ENCODE results near the gene ZNF333.

DNA sequence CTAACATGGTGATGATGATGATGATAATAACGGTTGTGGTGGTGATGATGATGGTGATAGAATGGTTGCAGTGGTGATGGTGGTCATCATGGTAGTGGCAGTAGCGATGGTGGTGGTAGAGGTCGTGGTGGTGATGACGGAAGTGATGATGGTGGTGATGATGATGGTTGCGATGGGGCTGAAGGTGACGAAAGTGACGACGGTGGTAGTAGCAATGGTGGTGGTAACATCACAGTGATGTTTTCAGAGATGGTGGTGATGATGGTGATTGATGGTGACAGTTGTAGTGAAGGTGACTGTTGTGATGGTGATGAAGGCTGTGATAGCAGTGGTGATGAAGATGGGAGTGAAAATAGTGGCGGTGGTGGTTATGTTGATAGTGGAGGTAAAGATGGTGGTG is 11.6 kb upstream of the ZNF333 start:
- TF ChIP-seq, protein P1, sequence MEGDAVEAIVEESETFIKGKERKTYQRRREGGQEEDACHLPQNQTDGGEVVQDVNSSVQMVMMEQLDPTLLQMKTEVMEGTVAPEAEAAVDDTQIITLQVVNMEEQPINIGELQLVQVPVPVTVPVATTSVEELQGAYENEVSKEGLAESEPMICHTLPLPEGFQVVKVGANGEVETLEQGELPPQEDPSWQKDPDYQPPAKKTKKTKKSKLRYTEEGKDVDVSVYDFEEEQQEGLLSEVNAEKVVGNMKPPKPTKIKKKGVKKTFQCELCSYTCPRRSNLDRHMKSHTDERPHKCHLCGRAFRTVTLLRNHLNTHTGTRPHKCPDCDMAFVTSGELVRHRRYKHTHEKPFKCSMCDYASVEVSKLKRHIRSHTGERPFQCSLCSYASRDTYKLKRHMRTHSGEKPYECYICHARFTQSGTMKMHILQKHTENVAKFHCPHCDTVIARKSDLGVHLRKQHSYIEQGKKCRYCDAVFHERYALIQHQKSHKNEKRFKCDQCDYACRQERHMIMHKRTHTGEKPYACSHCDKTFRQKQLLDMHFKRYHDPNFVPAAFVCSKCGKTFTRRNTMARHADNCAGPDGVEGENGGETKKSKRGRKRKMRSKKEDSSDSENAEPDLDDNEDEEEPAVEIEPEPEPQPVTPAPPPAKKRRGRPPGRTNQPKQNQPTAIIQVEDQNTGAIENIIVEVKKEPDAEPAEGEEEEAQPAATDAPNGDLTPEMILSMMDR (tag by site-specific recombination; IDR thresholded peaks at IDR 0.05): no peak
- TF ChIP-seq, protein P2, sequence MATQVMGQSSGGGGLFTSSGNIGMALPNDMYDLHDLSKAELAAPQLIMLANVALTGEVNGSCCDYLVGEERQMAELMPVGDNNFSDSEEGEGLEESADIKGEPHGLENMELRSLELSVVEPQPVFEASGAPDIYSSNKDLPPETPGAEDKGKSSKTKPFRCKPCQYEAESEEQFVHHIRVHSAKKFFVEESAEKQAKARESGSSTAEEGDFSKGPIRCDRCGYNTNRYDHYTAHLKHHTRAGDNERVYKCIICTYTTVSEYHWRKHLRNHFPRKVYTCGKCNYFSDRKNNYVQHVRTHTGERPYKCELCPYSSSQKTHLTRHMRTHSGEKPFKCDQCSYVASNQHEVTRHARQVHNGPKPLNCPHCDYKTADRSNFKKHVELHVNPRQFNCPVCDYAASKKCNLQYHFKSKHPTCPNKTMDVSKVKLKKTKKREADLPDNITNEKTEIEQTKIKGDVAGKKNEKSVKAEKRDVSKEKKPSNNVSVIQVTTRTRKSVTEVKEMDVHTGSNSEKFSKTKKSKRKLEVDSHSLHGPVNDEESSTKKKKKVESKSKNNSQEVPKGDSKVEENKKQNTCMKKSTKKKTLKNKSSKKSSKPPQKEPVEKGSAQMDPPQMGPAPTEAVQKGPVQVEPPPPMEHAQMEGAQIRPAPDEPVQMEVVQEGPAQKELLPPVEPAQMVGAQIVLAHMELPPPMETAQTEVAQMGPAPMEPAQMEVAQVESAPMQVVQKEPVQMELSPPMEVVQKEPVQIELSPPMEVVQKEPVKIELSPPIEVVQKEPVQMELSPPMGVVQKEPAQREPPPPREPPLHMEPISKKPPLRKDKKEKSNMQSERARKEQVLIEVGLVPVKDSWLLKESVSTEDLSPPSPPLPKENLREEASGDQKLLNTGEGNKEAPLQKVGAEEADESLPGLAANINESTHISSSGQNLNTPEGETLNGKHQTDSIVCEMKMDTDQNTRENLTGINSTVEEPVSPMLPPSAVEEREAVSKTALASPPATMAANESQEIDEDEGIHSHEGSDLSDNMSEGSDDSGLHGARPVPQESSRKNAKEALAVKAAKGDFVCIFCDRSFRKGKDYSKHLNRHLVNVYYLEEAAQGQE (tag by site-specific recombination; IDR thresholded peaks at IDR 0.05): no peak
- TF ChIP-seq ZFP37 (tag by site-specific recombination; IDR thresholded peaks at IDR 0.05) (no peak), ZNF37A (tag by site-specific recombination; IDR thresholded peaks at IDR 0.05) (no peak)

Data from HEK293 (cell line).